HepG2 (cell line): ENCODE measurements around the gene SART1. TPM values are rescaled to one million over a fixed set of nuclear protein-coding genes. Genes with fewer than 3 reads are reported as not detected.

Experiments used
- HMGA1 ChIP-seq: sonication (generic); formaldehyde crosslinking; conservative IDR thresholded peaks from 2 replicates; pipeline ENCODE4 v1.4.0; 2020; ENCODE audit warnings: missing genetic modification reagents
- HNRNPLL ChIP-seq: fragments of 200-400 bp; formaldehyde crosslinking; IDR thresholded peaks from 2 replicates; pipeline ENCODE4 v1.6.1; 2017; ENCODE audit warnings: mild to moderate bottlenecking, low read depth, low read length; ENCODE audit not compliant: poor library complexity, severe bottlenecking
- KDM4B ChIP-seq: sonication (generic); formaldehyde crosslinking; IDR thresholded peaks from 2 replicates; pipeline ENCODE4 v1.4.0; 2020; ENCODE audit warnings: missing genetic modification reagents
- MTA1 ChIP-seq: sonication (generic); formaldehyde crosslinking; IDR thresholded peaks from 2 replicates; pipeline ENCODE4 v1.4.0; 2020; ENCODE audit warnings: missing genetic modification reagents, mild to moderate bottlenecking, borderline replicate concordance
- NCOA2 ChIP-seq: sonication (generic); formaldehyde crosslinking; IDR thresholded peaks from 2 replicates; pipeline ENCODE4 v1.8.0; 2022; ENCODE audit warnings: inconsistent platforms
- NFE2L1 ChIP-seq: sonication (generic); formaldehyde crosslinking; IDR thresholded peaks from 2 replicates; pipeline ENCODE4 v1.4.0; 2020; ENCODE audit warnings: missing genetic modification reagents, mild to moderate bottlenecking, borderline replicate concordance
- POLR2A ChIP-seq, 2 experiments: IDR thresholded peaks; 2 replicates each; pipeline ENCODE4 v1.6.1; 2011; ENCODE audit warnings: low read depth in 2 of 2, low read length in 2 of 2, mild to moderate bottlenecking in 1 of 2, moderate library complexity in 1 of 2; ENCODE audit not compliant: insufficient read depth in 1 of 2
- PPARG ChIP-seq: conservative IDR thresholded peaks from 2 replicates; pipeline ENCODE4 v1.6.1; 2016; ENCODE audit warnings: missing biosample characterization, missing genetic modification reagents
- RORA ChIP-seq: sonication (generic); formaldehyde crosslinking; IDR thresholded peaks from 2 replicates; pipeline ENCODE4 v1.5.0; 2020; ENCODE audit warnings: mild to moderate bottlenecking, missing genetic modification reagents, moderate library complexity
- SOX5 ChIP-seq: IDR thresholded peaks from 2 replicates; pipeline ENCODE4 v1.6.1; 2016; ENCODE audit warnings: borderline replicate concordance
- TMF1 ChIP-seq: sonication (generic); formaldehyde crosslinking; IDR thresholded peaks from 2 replicates; pipeline ENCODE4 v1.8.1; 2022; ENCODE audit warnings: low read depth, missing genetic modification reagents
- ZNF124 ChIP-seq: sonication (generic); formaldehyde crosslinking; IDR thresholded peaks from 2 replicates; pipeline ENCODE4 v1.4.0; 2020; ENCODE audit warnings: missing genetic modification reagents
- ZNF605 ChIP-seq: sonication (generic); formaldehyde crosslinking; IDR thresholded peaks from 2 replicates; pipeline ENCODE4 v1.8.0; 2022; ENCODE audit warnings: mild to moderate bottlenecking, missing genetic modification reagents
- ZNF619 ChIP-seq: sonication (generic); formaldehyde crosslinking; IDR thresholded peaks from 2 replicates; pipeline ENCODE4 v1.4.0; 2020; ENCODE audit warnings: mild to moderate bottlenecking, missing genetic modification reagents
- ZNF644 ChIP-seq: IDR thresholded peaks from 2 replicates; pipeline ENCODE4 v1.6.1; 2016; ENCODE audit warnings: low read depth
- ZNF670 ChIP-seq: sonication (generic); formaldehyde crosslinking; IDR thresholded peaks from 2 replicates; pipeline ENCODE4 v1.8.0; 2022; ENCODE audit warnings: mild to moderate bottlenecking, missing genetic modification reagents, borderline replicate concordance
- ZNF879 ChIP-seq: sonication (generic); formaldehyde crosslinking; IDR thresholded peaks from 2 replicates; pipeline ENCODE4 v1.8.1; 2023; ENCODE audit warnings: missing genetic modification reagents
- polyA plus RNA-seq, 8 experiments: library from polyadenylated mRNA; depleted of rRNA in 3 of 8; stranded (reverse) in 7 of 8; unstranded in 1 of 8; fragments of >200 nt; fragmentation: Illumina TruSeq in 4 of 8; extraction: Trizol in 4 of 8; gene quantifications; 2 replicates each; pipeline versions ENCODE4 v1.2.1 to v1.2.3, GENCODE V29; 2011 to 2016; ENCODE audit warnings: low read depth in 4 of 8, missing spikeins in 1 of 8, mixed read lengths in 1 of 8; ENCODE audit not compliant: insufficient read depth in 1 of 8
- total RNA-seq, 5 experiments: library from RNA; depleted of rRNA; stranded (reverse); fragments of >200 nt; fragmentation: Illumina TruSeq; extraction: Trizol; gene quantifications; 2 replicates each; pipeline ENCODE4 v1.2.3, GENCODE V29; 2016; ENCODE audit warnings: low read depth in 1 of 5
- TF ChIP-seq, protein P1 (sequence below): IDR thresholded peaks from 2 replicates; pipeline ENCODE4 v1.6.1; 2018; ENCODE audit warnings: missing genetic modification reagents
- TF ChIP-seq, protein P2 (sequence below): sonication (generic); formaldehyde crosslinking; IDR thresholded peaks from 2 replicates; pipeline ENCODE4 v1.4.0; 2020; ENCODE audit warnings: missing genetic modification reagents, mild to moderate bottlenecking, borderline replicate concordance
- TF ChIP-seq, protein P3 (sequence below): sonication (generic); formaldehyde crosslinking; IDR thresholded peaks from 2 replicates; pipeline ENCODE4 v1.8.1; 2023; ENCODE audit warnings: mild to moderate bottlenecking, moderate library complexity, missing genetic modification reagents
- TF ChIP-seq, protein P4 (sequence below): sonication (generic); formaldehyde crosslinking; IDR thresholded peaks from 2 replicates; pipeline ENCODE4 v1.8.1; 2023; ENCODE audit warnings: missing genetic modification reagents, inconsistent platforms, borderline replicate concordance
- TF ChIP-seq, protein P5 (sequence below): sonication (generic); formaldehyde crosslinking; IDR thresholded peaks from 2 replicates; pipeline ENCODE4 v1.4.0; 2020; ENCODE audit warnings: missing genetic modification reagents, borderline replicate concordance

Gene SART1
- total and polyA plus RNA-seq, 2 of the 13 experiments (the other 11 are each of a cell fraction or from before 2014, with no cell fraction given) = 11.3 to 22.5 TPM

DNA sequence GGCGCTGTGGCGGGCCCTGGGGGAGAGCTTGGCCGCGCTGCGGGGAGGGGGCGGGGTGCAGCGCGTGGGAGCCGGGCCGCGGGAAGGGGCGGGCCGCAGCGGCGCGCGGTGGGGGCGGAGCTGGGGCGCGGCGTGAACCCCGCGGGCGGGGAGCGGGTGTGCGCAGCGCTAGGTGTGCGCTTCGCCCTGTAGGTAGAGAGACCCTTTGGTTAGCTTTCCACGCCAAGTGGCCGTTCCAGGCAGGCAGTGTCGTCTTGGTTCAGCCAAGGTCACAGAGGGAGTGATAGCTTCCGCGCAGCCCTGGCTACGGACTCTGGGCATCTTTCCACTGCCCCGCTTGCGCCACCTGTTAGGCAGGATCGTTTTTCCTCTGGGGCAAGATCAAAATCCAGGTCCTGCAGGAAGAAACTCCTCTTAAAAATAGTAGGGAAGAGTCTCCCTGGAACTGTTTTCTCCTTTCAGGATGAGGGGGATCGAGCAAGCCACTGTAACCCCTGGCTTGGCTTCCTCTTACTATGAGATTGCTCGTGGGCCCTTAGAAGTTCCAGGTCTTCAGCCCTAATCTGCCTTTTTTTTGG, 41.2 kb downstream of the SART1 start (continued):
- TF ChIP-seq ZNF605 (CRISPR knock-in tag) (no peak), ZNF124 (CRISPR knock-in tag) (no peak), KDM4B (CRISPR knock-in tag) (no peak), TMF1 (no peak), PPARG (no peak), MTA1 (CRISPR knock-in tag) (no peak), ZNF879 (no peak), RORA (no peak), ZNF619 (CRISPR knock-in tag) (no peak), HMGA1 (no peak), SOX5 (no peak), ZNF644 (CRISPR knock-in tag) (no peak), NFE2L1 (CRISPR knock-in tag) (no peak), POLR2A (IDR thresholded peaks at IDR 0.05; ENCODE audit: insufficient read depth in 1 of 2, low read depth in 2 of 2, low read length in 2 of 2) (peak in 1 of 2 experiments; percentile 76; a peak in 3 of 4 replicates), NCOA2 (CRISPR knock-in tag) (peak; percentile 26; the same call in 1 of the 2 replicates), ZNF670 (CRISPR knock-in tag) (0 out of 2 replicates have a peak, but pooled peaks have one; percentile 35), HNRNPLL (peak; percentile 18)
- TF ChIP-seq, protein P1, sequence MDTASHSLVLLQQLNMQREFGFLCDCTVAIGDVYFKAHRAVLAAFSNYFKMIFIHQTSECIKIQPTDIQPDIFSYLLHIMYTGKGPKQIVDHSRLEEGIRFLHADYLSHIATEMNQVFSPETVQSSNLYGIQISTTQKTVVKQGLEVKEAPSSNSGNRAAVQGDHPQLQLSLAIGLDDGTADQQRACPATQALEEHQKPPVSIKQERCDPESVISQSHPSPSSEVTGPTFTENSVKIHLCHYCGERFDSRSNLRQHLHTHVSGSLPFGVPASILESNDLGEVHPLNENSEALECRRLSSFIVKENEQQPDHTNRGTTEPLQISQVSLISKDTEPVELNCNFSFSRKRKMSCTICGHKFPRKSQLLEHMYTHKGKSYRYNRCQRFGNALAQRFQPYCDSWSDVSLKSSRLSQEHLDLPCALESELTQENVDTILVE (CRISPR knock-in tag) = no peak
- TF ChIP-seq, protein P2, sequence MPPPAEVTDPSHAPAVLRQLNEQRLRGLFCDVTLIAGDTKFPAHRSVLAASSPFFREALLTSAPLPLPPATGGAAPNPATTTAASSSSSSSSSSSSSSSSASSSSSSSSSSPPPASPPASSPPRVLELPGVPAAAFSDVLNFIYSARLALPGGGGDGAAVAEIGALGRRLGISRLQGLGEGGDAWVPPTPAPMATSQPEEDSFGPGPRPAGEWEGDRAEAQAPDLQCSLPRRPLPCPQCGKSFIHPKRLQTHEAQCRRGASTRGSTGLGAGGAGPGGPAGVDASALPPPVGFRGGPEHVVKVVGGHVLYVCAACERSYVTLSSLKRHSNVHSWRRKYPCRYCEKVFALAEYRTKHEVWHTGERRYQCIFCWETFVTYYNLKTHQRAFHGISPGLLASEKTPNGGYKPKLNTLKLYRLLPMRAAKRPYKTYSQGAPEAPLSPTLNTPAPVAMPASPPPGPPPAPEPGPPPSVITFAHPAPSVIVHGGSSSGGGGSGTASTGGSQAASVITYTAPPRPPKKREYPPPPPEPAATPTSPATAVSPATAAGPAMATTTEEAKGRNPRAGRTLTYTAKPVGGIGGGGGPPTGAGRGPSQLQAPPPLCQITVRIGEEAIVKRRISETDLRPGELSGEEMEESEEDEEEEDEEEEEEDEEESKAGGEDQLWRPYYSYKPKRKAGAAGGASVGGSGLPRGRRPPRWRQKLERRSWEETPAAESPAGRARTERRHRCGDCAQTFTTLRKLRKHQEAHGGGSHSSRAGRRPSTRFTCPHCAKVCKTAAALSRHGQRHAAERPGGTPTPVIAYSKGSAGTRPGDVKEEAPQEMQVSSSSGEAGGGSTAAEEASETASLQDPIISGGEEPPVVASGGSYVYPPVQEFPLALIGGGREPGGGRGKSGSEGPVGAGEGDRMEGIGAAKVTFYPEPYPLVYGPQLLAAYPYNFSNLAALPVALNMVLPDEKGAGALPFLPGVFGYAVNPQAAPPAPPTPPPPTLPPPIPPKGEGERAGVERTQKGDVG (CRISPR knock-in tag) = no peak
- TF ChIP-seq, protein P3, sequence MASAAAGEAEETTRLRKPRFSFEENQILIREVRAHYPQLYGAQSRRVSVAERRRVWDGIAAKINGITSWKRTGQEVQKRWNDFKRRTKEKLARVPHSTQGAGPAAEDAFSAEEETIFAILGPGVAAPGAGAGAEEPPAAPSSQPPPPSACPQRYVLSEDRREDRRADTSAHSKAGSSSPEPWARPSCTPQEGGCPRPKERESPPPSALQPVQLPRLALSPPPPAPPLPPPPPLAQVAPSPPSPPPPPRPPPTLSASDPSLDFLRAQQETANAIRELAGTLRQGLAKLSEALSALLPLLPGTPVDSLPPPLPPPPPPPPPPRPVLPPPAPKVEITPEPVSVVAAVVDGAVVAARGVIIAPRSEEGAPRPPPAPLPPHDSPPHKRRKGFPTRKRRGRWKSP = peak; percentile 70
- TF ChIP-seq, protein P4, sequence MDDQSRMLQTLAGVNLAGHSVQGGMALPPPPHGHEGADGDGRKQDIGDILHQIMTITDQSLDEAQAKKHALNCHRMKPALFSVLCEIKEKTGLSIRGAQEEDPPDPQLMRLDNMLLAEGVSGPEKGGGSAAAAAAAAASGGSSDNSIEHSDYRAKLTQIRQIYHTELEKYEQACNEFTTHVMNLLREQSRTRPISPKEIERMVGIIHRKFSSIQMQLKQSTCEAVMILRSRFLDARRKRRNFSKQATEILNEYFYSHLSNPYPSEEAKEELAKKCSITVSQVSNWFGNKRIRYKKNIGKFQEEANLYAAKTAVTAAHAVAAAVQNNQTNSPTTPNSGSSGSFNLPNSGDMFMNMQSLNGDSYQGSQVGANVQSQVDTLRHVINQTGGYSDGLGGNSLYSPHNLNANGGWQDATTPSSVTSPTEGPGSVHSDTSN (CRISPR knock-in tag) = no peak
- TF ChIP-seq, protein P5, sequence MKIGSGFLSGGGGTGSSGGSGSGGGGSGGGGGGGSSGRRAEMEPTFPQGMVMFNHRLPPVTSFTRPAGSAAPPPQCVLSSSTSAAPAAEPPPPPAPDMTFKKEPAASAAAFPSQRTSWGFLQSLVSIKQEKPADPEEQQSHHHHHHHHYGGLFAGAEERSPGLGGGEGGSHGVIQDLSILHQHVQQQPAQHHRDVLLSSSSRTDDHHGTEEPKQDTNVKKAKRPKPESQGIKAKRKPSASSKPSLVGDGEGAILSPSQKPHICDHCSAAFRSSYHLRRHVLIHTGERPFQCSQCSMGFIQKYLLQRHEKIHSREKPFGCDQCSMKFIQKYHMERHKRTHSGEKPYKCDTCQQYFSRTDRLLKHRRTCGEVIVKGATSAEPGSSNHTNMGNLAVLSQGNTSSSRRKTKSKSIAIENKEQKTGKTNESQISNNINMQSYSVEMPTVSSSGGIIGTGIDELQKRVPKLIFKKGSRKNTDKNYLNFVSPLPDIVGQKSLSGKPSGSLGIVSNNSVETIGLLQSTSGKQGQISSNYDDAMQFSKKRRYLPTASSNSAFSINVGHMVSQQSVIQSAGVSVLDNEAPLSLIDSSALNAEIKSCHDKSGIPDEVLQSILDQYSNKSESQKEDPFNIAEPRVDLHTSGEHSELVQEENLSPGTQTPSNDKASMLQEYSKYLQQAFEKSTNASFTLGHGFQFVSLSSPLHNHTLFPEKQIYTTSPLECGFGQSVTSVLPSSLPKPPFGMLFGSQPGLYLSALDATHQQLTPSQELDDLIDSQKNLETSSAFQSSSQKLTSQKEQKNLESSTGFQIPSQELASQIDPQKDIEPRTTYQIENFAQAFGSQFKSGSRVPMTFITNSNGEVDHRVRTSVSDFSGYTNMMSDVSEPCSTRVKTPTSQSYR (CRISPR knock-in tag) = 0 out of 2 replicates have a peak, but pooled peaks have one; percentile 23
